Suprapubic skin (tissue), 4 donors: ENCODE data around the gene AUTS2. TPM values are rescaled to one million over a fixed set of nuclear protein-coding genes. Genes with fewer than 3 reads are reported as not detected.

Experiments used
- DNase-seq, 2 donors: peaks; one replicate each; pipeline ENCODE4 v3.0.0-alpha.2; 2019; ENCODE audit warnings: low spot score in 2 of 2
- H3K27ac ChIP-seq: fragments of 200-600 bp; sonication (generic); one replicate; pipeline ENCODE4 v1.5.1; 2019
- H3K27me3 ChIP-seq: fragments of 200-600 bp; sonication (generic); one replicate; pipeline ENCODE4 v1.5.1; 2019
- H3K36me3 ChIP-seq: fragments of 200-600 bp; sonication (generic); one replicate; pipeline ENCODE4 v1.5.1; 2019
- H3K4me1 ChIP-seq: fragments of 200-600 bp; sonication (generic); one replicate; pipeline ENCODE4 v1.5.1; 2019
- H3K4me3 ChIP-seq: fragments of 200-600 bp; sonication (generic); one replicate; pipeline ENCODE4 v1.5.1; 2019; ENCODE audit warnings: mild to moderate bottlenecking
- H3K9me3 ChIP-seq: fragments of 200-600 bp; sonication (generic); one replicate; pipeline ENCODE4 v1.5.1; 2019
- CTCF ChIP-seq, 2 donors: fragments of 200-600 bp in 1 of 2; fragments of 450-650 bp in 1 of 2; sonication (generic) in 1 of 2; IDR thresholded peaks; one replicate each; pipeline ENCODE4 v1.5.1; 2016 to 2019; ENCODE audit warnings: antibody characterized with exemption in 2 of 2, mild to moderate bottlenecking in 1 of 2, moderate library complexity in 1 of 2
- EP300 ChIP-seq: sonication (generic); formaldehyde crosslinking; IDR thresholded peaks from one replicate; pipeline ENCODE4 v1.6.1; 2017; ENCODE audit warnings: antibody characterized with exemption
- POLR2A ChIP-seq, 2 donors: fragments of 450-650 bp; IDR thresholded peaks; one replicate each; pipeline ENCODE4 v1.6.1; 2017; ENCODE audit warnings: antibody characterized with exemption in 2 of 2, mild to moderate bottlenecking in 2 of 2, moderate library complexity in 2 of 2
- POLR2AphosphoS5 ChIP-seq, 3 donors: sonication (generic); formaldehyde crosslinking; IDR thresholded peaks; one replicate each; pipeline ENCODE4 v1.6.1; 2017; ENCODE audit warnings: antibody characterized with exemption in 3 of 3
- WGBS: methylation state at CpG from one replicate; pipeline ENCODE4 v1.1.5; 2018; 5-methylcytosine and 5-hydroxymethylcytosine counted together
- total RNA-seq, 4 donors: library from RNA; depleted of rRNA; stranded (reverse); fragments of >200 nt; gene quantifications; one replicate each; pipeline ENCODE4 v1.1.0, GENCODE V29; 2016

AUTS2 gene
- total RNA-seq, 4 donors from 2014 or later: 31.0 to 102 (median 56.4) TPM

GRCh38 chr7:70098133-70098561 is 499.9 kb downstream of the AUTS2 start:
- no peaks in the 10 kb centered on the region for H3K4me1 ChIP-seq
- no peaks in the 10 kb centered on the region for H3K9me3 ChIP-seq
- 43% methylated on average over 3 of the region's 3 CpGs for WGBS
- no peaks in the 10 kb centered on the region for H3K27me3 ChIP-seq
- no peak for DNase-seq
- TF ChIP-seq POLR2AphosphoS5 (IDR thresholded peaks at IDR 0.05) (no peak), POLR2A (IDR thresholded peaks at IDR 0.05) (no peak), EP300 (no peak), CTCF (IDR thresholded peaks at IDR 0.05) (no peak)
- no peak overlapping the region for H3K4me3 ChIP-seq
- no peaks in the 10 kb centered on the region for H3K36me3 ChIP-seq
- H3K27ac ChIP-seq: no peak overlapping the region

- H3K36me3 ChIP-seq: no peaks in the 10 kb centered on the region
- H3K9me3 ChIP-seq: no peaks in the 10 kb centered on the region
- no peak for DNase-seq
- no peaks in the 10 kb centered on the region for H3K27me3 ChIP-seq
- no peak overlapping the region for H3K4me3 ChIP-seq
- 69% methylated on average over 7 of the region's 7 CpGs for WGBS
- H3K27ac ChIP-seq: no peak overlapping the region
- TF ChIP-seq CTCF (IDR thresholded peaks at IDR 0.05) (no peak), POLR2A (IDR thresholded peaks at IDR 0.05) (no peak), POLR2AphosphoS5 (IDR thresholded peaks at IDR 0.05) (no peak), EP300 (no peak)
- H3K4me1 ChIP-seq: no peaks in the 10 kb centered on the region
These were observed 500.8 kb downstream of the AUTS2 start for GRCh38 chr7:70098905-70099672.

GRCh38 chr7:70104243-70104642 is 506.0 kb downstream of the AUTS2 start:
- no peaks in the 10 kb centered on the region for H3K4me1 ChIP-seq
- H3K4me3 ChIP-seq: no peak overlapping the region
- TF ChIP-seq EP300 (no peak), CTCF (IDR thresholded peaks at IDR 0.05) (no peak), POLR2A (IDR thresholded peaks at IDR 0.05) (no peak), POLR2AphosphoS5 (IDR thresholded peaks at IDR 0.05) (no peak)
- no peaks in the 10 kb centered on the region for H3K9me3 ChIP-seq
- no peaks in the 10 kb centered on the region for H3K36me3 ChIP-seq
- no peak overlapping the region for H3K27ac ChIP-seq
- H3K27me3 ChIP-seq: no peaks in the 10 kb centered on the region
- no peak for DNase-seq
- 72% methylated on average over 1 of the region's 1 CpG for WGBS

- H3K9me3 ChIP-seq: no peaks in the 10 kb centered on the region
- H3K4me1 ChIP-seq: no peaks in the 10 kb centered on the region
- no peak for DNase-seq
- no peak for TF ChIP-seq POLR2AphosphoS5 (IDR thresholded peaks at IDR 0.05)
- TF ChIP-seq POLR2A (IDR thresholded peaks at IDR 0.05): no peak
- TF ChIP-seq EP300: no peak
- no peak for TF ChIP-seq CTCF (IDR thresholded peaks at IDR 0.05)
- no peaks in the 10 kb centered on the region for H3K36me3 ChIP-seq
- WGBS: 96% methylated on average over 2 of the region's 2 CpGs
- H3K27ac ChIP-seq: no peak overlapping the region
- no peak overlapping the region for H3K4me3 ChIP-seq
- H3K27me3 ChIP-seq: no peaks in the 10 kb centered on the region
These were observed 514.8 kb downstream of the AUTS2 start for GRCh38 chr7:70113078-70113477.

- TF ChIP-seq EP300: no peak
- TF ChIP-seq POLR2AphosphoS5 (IDR thresholded peaks at IDR 0.05): no peak
- TF ChIP-seq POLR2A (IDR thresholded peaks at IDR 0.05): no peak
- TF ChIP-seq CTCF (IDR thresholded peaks at IDR 0.05): no peak
- Histone ChIP-seq H3K4me1 (no peaks in the 10 kb centered on the region), H3K27me3 (no peaks in the 10 kb centered on the region), H3K27ac (no peak overlapping the region), H3K9me3 (no peaks in the 10 kb centered on the region), H3K4me3 (no peak overlapping the region), H3K36me3 (no peaks in the 10 kb centered on the region)
- no peak for DNase-seq
- 92% methylated on average over 3 of the region's 3 CpGs for whole genome bisulfite sequencing
These were observed 515.3 kb downstream of the AUTS2 start for GRCh38 chr7:70113536-70113935.
